HG02870 (cell line): Measurements from ENCODE around the gene GAL.

Experiments
- ATAC-seq: cut with Tn5 transposase; IDR thresholded peaks from one replicate; pipeline ENCODE4 v1.9.1; 2021; ENCODE audit warnings: mild to moderate bottlenecking, moderate library complexity; ENCODE audit not compliant: unreplicated experiment

The GAL gene

GRCh38 chr11:68707527-68707926 lies 23.2 kb downstream of the GAL start:
- ATAC-seq, result no peak

GRCh38 chr11:68709062-68709461 lies 24.7 kb downstream of the GAL start:
- ATAC-seq, result no peak

- ATAC-seq, result no peak
Measured at GRCh38 chr11:68710409-68710808, 26.1 kb downstream of the GAL start.

GRCh38 chr11:68711114-68711513 lies 26.8 kb downstream of the GAL start:
- no peak for ATAC-seq

GRCh38 chr11:68714060-68714856 lies 29.9 kb downstream of the GAL start:
- ATAC-seq, result no peak

- ATAC-seq, result no peak
Measured at GRCh38 chr11:68715456-68716122, 31.2 kb downstream of the GAL start.

GRCh38 chr11:68721075-68721474 lies 36.7 kb downstream of the GAL start:
- no peak for ATAC-seq

- ATAC-seq, result no peak
Measured at GRCh38 chr11:68722143-68722542, 37.8 kb downstream of the GAL start.

- ATAC-seq, result no peak
Measured at GRCh38 chr11:68724293-68724692, 39.9 kb downstream of the GAL start.

GRCh38 chr11:68727783-68728182 lies 43.4 kb downstream of the GAL start:
- no peak for ATAC-seq

GRCh38 chr11:68734111-68734510 lies 49.8 kb downstream of the GAL start:
- ATAC-seq, result no peak

- ATAC-seq, result no peak
Measured at GRCh38 chr11:68735125-68735524, 50.8 kb downstream of the GAL start.

- no peak for ATAC-seq
Measured at GRCh38 chr11:68735646-68736045, 51.3 kb downstream of the GAL start.
